Aorta (tissue), 5 donors: ENCODE data around the gene SNCA. TPM values are rescaled to one million over a fixed set of nuclear protein-coding genes. Genes with fewer than 3 reads are reported as not detected.

Source experiments
- ATAC-seq: fragments of 200-7000 bp; cut with Tn5 transposase; one replicate; pipeline ENCODE4 v1.9.1; 2022; ENCODE audit warnings: moderate library complexity; ENCODE audit not compliant: low FRiP score
- DNase-seq, 2 donors: peaks; one replicate each; pipeline ENCODE4 v3.0.0-alpha.2; 2020
- H3K27ac ChIP-seq, 2 donors: one replicate each; pipeline ENCODE4 v1.5.1; 2013; ENCODE audit warnings: low read length in 2 of 2, mild to moderate bottlenecking in 2 of 2, moderate library complexity in 2 of 2, control low read depth in 1 of 2, inconsistent platforms in 1 of 2, low read depth in 1 of 2
- H3K27me3 ChIP-seq, 2 donors: one replicate each; pipeline ENCODE4 v1.6.1; 2013; ENCODE audit warnings: control low read depth in 1 of 2, low read length in 1 of 2, mild to moderate bottlenecking in 1 of 2, moderate library complexity in 1 of 2; ENCODE audit not compliant: insufficient read depth in 2 of 2, control insufficient read depth in 1 of 2
- H3K36me3 ChIP-seq, 2 donors: one replicate each; pipeline ENCODE4 v1.6.1; 2013; ENCODE audit warnings: control low read depth in 1 of 2, low read length in 1 of 2, mild to moderate bottlenecking in 1 of 2; ENCODE audit not compliant: insufficient read depth in 2 of 2, control insufficient read depth in 1 of 2
- H3K4me1 ChIP-seq, 2 donors: one replicate each; pipeline ENCODE4 v1.6.1; 2013; ENCODE audit warnings: low read length in 2 of 2, control low read depth in 1 of 2, mild to moderate bottlenecking in 1 of 2, moderate library complexity in 1 of 2; ENCODE audit not compliant: insufficient read depth in 2 of 2, control insufficient read depth in 1 of 2
- H3K4me3 ChIP-seq, 2 donors: one replicate each; pipeline ENCODE4 v1.5.1; 2013; ENCODE audit warnings: low read length in 2 of 2, control low read depth in 1 of 2, mild to moderate bottlenecking in 1 of 2
- H3K9me3 ChIP-seq: one replicate; pipeline ENCODE4 v1.6.1; 2013; ENCODE audit warnings: mild to moderate bottlenecking, low read length; ENCODE audit not compliant: control insufficient read depth
- WGBS, 2 donors: extraction: QIAGEN DNeasy Blood & Tissue Kit; methylation state at CpG; one replicate each; pipeline ENCODE4 v1.1.7; 2013; 5-methylcytosine and 5-hydroxymethylcytosine counted together
- intact Hi-C, 2 donors: fragments of 100-400 bp; cut with DNase I; formaldehyde crosslinking; loops; one replicate each; pipeline versions ENCODE4 v1.14.2 to v1.15.0; 2022
- polyA plus RNA-seq, 2 donors: library from polyadenylated mRNA; stranded (reverse); fragments of 200-250 nt; gene quantifications; one replicate each; pipeline ENCODE4 v1.2.3, GENCODE V29; 2013
- total RNA-seq, 2 donors: library from RNA; stranded (reverse); fragmentation: NEBNext Ultra II Directional; extraction: Animal tissue kit (Norgen Biotek cat#: 25700); gene quantifications; one replicate each; pipeline ENCODE4 v1.2.1, GENCODE V29; 2021
- donor health status: healthy with polysubstance abuse.
- donor health status: Bipolar disorder and iron deficiency.
- donor health status: DM: no; HTN: no; CAD: no.
- donor health status: DM: no; HTN: no; CAD: no.
- donor health status: DM: yes; HTN: yes; CAD: no.

SNCA gene
- total and polyA plus RNA-seq, 4 donors = 4.2 to 12.6 (median 9.0) TPM

- intact Hi-C loops = no loop called here
- H3K36me3 ChIP-seq = no peaks in the 10 kb centered on the region
- H3K27ac ChIP-seq = no peak overlapping the region
- whole genome bisulfite sequencing, 2 donors = 68 to 75% methylated on average over 7 of the region's 7 CpGs
- H3K4me3 ChIP-seq = no peak overlapping the region
- DNase-seq = peak in 1 of 2 donors; percentile 55
- H3K9me3 ChIP-seq = no peaks in the 10 kb centered on the region
- H3K4me1 ChIP-seq = no peaks in the 10 kb centered on the region
- peaks cover 0 to 3% of the 10 kb centered on the region in 2 donors for H3K27me3 ChIP-seq
- ATAC-seq = peak; percentile 41
These were observed 7.4 kb downstream of the SNCA start for GRCh38 chr4:89829470-89830138.

- ATAC-seq = no peak
- Histone ChIP-seq H3K4me3 (no peak overlapping the region), H3K9me3 (peaks cover 1% of the 10 kb centered on the region), H3K27ac (no peak overlapping the region), H3K27me3 (peaks cover 0 to 1% of the 10 kb centered on the region in 2 donors), H3K4me1 (no peaks in the 10 kb centered on the region), H3K36me3 (no peaks in the 10 kb centered on the region)
- intact Hi-C loops = no loop called here
- no peak for DNase-seq
These were observed 13.5 kb downstream of the SNCA start for GRCh38 chr4:89823416-89823815.

- no peak for DNase-seq
- H3K4me1 ChIP-seq = no peaks in the 10 kb centered on the region
- WGBS, 2 donors = 44 to 88% methylated on average over 1 of the region's 1 CpG
- intact Hi-C loops = no loop called here
- H3K27me3 ChIP-seq = peaks cover 0 to 1% of the 10 kb centered on the region in 2 donors
- ATAC-seq = no peak
- H3K36me3 ChIP-seq = no peaks in the 10 kb centered on the region
- no peak overlapping the region for H3K4me3 ChIP-seq
- no peak overlapping the region for H3K27ac ChIP-seq
- peaks cover 1% of the 10 kb centered on the region for H3K9me3 ChIP-seq
These were observed 15.3 kb downstream of the SNCA start for GRCh38 chr4:89821612-89822011.

- no peak overlapping the region for H3K27ac ChIP-seq
- DNase-seq (no peak), ATAC-seq (no peak)
- peaks cover 1% of the 10 kb centered on the region for H3K9me3 ChIP-seq
- H3K4me3 ChIP-seq = no peak overlapping the region
- no peaks in the 10 kb centered on the region for H3K4me1 ChIP-seq
- WGBS, 2 donors = 77 to 95% methylated on average over 3 of the region's 3 CpGs
- peaks cover 0 to 1% of the 10 kb centered on the region in 2 donors for H3K27me3 ChIP-seq
- intact Hi-C loops = no loop called here
- H3K36me3 ChIP-seq = no peaks in the 10 kb centered on the region
These were observed 17.0 kb downstream of the SNCA start for GRCh38 chr4:89820010-89820409.

- H3K36me3 ChIP-seq = no peaks in the 10 kb centered on the region
- intact Hi-C loops = no loop called here
- ATAC-seq (no peak), DNase-seq (no peak)
- H3K4me3 ChIP-seq = no peak overlapping the region
- no peak overlapping the region for H3K27ac ChIP-seq
- no peaks in the 10 kb centered on the region for H3K4me1 ChIP-seq
- peaks cover 0 to 1% of the 10 kb centered on the region in 2 donors for H3K27me3 ChIP-seq
- WGBS, 2 donors = 86 to 91% methylated on average over 3 of the region's 3 CpGs
- no peaks in the 10 kb centered on the region for H3K9me3 ChIP-seq
These were observed 22.6 kb downstream of the SNCA start for GRCh38 chr4:89814362-89814761.

GRCh38 chr4:89813197-89813596 is 23.8 kb downstream of the SNCA start:
- Histone ChIP-seq H3K9me3 (no peaks in the 10 kb centered on the region), H3K36me3 (no peaks in the 10 kb centered on the region), H3K4me3 (no peak overlapping the region), H3K27me3 (no peaks in the 10 kb centered on the region), H3K4me1 (no peaks in the 10 kb centered on the region), H3K27ac (no peak overlapping the region)
- intact Hi-C loops = no loop called here
- WGBS, 2 donors = 69 to 73% methylated on average over 2 of the region's 2 CpGs
- ATAC-seq (no peak), DNase-seq (no peak)

GRCh38 chr4:89807441-89808140 is 29.4 kb downstream of the SNCA start:
- ATAC-seq (no peak), DNase-seq (no peak)
- WGBS, 2 donors = 65 to 66% methylated on average over 6 of the region's 6 CpGs
- H3K4me1 ChIP-seq = no peaks in the 10 kb centered on the region
- H3K4me3 ChIP-seq = no peak overlapping the region
- H3K9me3 ChIP-seq = no peaks in the 10 kb centered on the region
- intact Hi-C loops = no loop called here
- H3K27me3 ChIP-seq = no peaks in the 10 kb centered on the region
- no peak overlapping the region for H3K27ac ChIP-seq
- no peaks in the 10 kb centered on the region for H3K36me3 ChIP-seq

- H3K27ac ChIP-seq = no peak overlapping the region
- no peaks in the 10 kb centered on the region for H3K9me3 ChIP-seq
- ATAC-seq (no peak), DNase-seq (no peak)
- intact Hi-C loops = no loop called here
- no peaks in the 10 kb centered on the region for H3K27me3 ChIP-seq
- 30 to 43% methylated on average over 2 of the region's 2 CpGs for WGBS, 2 donors
- H3K4me3 ChIP-seq = no peak overlapping the region
- H3K36me3 ChIP-seq = no peaks in the 10 kb centered on the region
- H3K4me1 ChIP-seq = no peaks in the 10 kb centered on the region
These were observed 31.7 kb downstream of the SNCA start for GRCh38 chr4:89805297-89805696.

- Histone ChIP-seq H3K36me3 (no peaks in the 10 kb centered on the region), H3K4me3 (no peak overlapping the region), H3K27me3 (no peaks in the 10 kb centered on the region), H3K4me1 (no peaks in the 10 kb centered on the region), H3K9me3 (no peaks in the 10 kb centered on the region), H3K27ac (no peak overlapping the region)
- 48 to 56% methylated on average over 4 of the region's 4 CpGs for WGBS, 2 donors
- ATAC-seq (no peak), DNase-seq (no peak)
- intact Hi-C loops = no loop called here
These were observed 33.0 kb downstream of the SNCA start for GRCh38 chr4:89803915-89804314.
